ENCODE results near the gene NAPB.
"Not testable (repeated sequence)": the region's sequence is repeated elsewhere in the genome, so short reads cannot be mapped to it uniquely, and the experiment has no call there.

The NAPB gene

DNA sequence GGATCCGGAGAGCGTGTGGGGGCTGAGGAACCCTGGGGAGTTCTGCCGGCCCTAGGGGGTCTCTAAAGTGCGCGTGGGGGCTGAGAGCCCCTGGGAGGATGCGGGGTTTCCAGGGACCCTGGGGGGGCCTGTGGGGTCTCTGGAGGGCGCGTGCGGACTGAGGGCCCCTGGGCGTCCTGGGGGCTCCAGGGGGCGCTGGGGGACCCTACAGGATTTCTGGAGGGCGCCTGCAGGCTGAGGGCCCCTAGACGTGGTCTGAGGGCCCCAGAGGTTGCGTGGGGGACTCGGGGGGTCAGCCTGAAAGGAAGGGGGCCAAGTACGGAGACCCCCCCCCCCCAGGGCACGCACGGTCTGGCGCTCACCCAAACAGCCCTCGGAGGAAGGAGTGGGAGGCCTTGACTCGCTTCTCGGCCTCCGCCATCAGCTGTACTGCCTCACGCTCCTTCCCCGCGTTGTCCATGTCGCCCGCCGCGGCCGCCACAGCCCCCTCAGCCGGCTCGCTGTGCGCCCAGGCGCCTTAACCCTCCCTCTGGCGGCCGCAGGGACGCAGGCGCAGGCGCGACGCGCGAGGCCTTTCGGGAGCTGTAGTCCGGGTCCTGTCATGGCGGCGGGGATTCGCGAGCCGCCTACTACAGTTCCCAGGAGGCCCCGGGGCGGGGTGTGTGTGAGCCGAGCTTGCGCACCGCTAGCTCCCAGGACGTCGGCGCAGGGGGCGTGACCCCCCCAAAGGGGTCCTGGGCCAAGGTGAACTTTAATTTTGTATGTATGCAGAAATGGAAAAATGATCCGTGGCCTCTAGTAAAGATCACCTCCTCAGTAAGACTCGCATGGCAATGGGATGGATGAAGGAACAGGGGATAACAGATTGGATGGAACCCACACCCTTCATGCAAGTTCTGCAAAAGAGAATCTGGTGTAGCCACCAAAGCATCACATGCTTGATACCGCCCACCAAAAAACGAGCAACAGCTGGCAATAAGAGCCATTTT lies at the start of gene NAPB:
Gene NAPB (minus strand): TSS at position 546 of the 989 bp plus-strand sequence. CDS start 86 bp downstream, at position 460.
- DNase-seq, result peak; percentile 90

- DNase-seq, result not testable (repeated sequence)
Observed at GRCh38 chr20:23466961-23467360, 45.7 kb upstream of the NAPB start.

DNA sequence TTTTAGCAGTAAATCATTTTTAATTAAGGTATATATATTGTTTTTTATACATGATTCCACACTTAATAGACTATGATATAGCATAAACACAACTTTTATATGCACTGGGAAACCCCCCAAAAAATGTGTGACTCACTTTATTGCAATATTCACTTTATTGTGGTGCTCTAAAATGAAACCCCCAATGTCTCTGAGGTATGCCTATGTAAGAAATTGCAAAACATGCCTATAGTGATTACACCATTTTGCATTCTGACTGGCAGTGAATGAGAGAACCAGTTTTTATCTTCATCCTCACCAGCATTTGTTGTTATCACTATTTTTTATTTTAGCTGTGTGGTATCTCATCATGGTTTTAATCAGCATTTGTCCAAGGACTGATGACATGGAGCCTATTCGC lies 39.9 kb upstream of the NAPB start:
- no peak for DNase-seq

- DNase-seq, result no peak
Observed at GRCh38 chr20:23459461-23460150, 38.3 kb upstream of the NAPB start.

GRCh38 chr20:23456873-23457272 lies 35.6 kb upstream of the NAPB start:
- DNase-seq, result no peak

DNA sequence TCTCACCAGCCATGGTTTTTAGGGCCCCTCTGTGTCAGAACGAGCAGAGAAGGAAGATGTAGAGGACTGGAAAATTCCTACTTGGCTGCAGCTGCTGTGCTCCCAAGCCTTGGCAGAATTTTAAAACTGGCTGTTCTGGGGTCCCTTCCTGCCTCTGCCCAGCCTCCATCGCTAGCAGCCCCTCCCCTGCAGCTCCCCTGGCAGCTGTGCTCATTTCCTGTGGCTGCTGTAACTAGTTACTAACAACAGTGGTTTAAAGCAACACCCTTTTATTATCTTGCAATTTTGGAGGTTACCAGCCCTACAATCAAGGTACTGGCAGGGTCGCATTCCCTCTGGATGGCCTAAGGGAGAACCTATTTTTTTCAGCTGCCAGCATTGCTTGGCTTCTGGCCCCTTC lies 35.1 kb upstream of the NAPB start:
- DNase-seq, result no peak

DNA sequence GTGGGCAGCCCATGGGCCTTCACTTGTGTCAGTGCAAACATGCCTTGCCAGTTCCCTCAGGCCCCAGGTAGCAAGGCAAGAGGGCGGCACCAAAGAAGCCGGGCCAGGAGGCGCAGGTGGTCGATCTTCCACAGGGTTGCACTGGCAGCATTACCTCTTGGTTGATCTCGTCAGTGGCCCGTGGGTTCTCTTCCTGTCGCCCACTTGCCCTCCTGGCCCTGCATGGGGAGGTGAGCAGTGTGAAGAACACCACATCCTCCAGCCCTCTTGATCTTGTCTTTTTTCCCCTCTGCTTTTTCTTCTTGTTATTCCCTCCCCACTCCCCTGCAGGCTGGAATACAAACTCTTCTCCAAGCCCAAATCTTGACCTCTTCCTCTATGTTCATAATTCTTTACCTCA lies 34.4 kb upstream of the NAPB start:
- DNase-seq, result no peak

DNA sequence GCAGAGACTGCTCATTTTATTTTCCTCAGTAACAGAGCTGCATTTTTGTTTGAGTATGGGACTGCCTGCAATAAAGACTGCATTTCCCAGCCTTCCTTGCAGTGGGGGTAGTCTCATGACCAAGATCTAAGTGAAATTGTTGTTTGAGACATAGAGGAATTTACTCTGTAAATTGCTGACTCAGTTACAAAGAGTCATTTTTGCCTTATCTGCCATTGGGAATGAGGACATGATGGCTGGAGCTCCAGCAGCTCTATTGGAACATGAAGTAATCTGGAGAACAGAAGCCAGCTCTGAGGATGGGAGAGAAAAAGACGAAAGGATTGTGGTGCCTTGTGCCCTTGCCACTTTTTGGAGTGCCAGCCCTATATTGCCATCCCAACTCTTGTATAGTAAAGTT lies 33.5 kb upstream of the NAPB start:
- DNase-seq, result no peak

GRCh38 chr20:23453549-23454543 lies 32.6 kb upstream of the NAPB start:
- no peak for DNase-seq

GRCh38 chr20:23452776-23453175 lies 31.5 kb upstream of the NAPB start, which contains the start of gene CST11:
TSS of gene CST11 (minus strand) at chr20:23452876. CDS start at chr20:23452811, 65 bp downstream.
- DNase-seq, result no peak

- no peak for DNase-seq
Observed at GRCh38 chr20:23451956-23452487, 30.7 kb upstream of the NAPB start.

GRCh38 chr20:23450877-23451276 lies 29.6 kb upstream of the NAPB start:
- no peak for DNase-seq

DNA sequence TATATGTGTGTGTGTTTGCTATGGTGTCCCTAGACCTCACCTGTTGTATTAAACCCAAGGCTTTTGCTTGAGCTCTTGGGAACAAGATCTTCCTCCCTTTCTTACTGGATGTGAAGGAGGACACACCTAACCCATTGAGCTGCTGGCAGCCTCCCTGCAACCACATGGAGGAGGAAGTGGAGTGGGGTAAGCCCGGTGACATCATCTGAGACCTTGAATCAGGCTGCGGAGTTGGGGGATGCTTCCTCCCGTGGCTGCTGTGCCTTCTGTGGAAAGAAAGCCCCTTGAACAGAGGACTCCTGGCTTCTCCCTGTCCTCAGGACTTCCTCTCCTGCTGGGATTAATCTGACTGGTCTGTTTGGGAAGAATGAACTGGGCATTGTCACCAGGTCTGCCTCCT lies 28.1 kb upstream of the NAPB start:
- DNase-seq, result no peak

DNA sequence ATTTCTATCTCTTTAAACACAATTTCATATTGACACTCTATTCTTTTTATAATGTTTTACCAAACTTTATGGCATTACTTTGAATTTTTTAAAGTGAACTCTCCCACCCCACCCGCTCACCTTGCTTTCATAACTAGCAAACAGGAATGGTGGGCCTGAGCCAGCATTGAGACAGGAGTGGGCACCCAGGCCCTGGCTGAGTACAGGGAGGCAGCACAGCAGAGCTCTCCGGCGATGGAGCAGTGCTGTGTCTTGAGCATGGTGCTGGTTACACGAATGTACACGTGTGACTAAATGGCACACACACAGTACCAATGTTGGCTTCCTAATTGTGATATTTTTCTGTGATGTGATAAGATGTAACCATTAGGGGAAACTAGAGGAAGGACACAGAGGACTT lies 26.9 kb upstream of the NAPB start:
- no peak for DNase-seq

- peak; percentile 34 for DNase-seq
Observed at GRCh38 chr20:23446505-23446904, 25.2 kb upstream of the NAPB start.

GRCh38 chr20:23445596-23446217 lies 24.4 kb upstream of the NAPB start:
- no peak for DNase-seq

DNA sequence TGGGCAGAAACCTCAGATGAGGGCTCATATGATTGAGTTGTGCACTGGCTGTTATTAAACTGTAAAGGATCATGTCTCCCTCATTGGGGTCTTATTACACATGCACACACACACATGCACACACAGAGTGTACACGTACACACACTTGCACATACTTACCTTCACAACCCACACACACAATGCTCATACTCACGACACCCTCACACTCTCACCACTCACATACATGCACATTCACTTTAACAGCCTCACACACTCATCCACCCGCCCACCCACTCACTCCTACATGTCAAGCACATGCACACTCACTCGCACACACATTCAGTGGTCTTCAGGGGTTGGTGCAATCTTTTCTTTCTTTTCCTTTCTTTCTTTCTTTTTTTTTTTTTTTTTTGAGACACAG lies 23.6 kb upstream of the NAPB start:
- DNase-seq, result no peak

GRCh38 chr20:23442436-23442835 lies 21.1 kb upstream of the NAPB start:
- no peak for DNase-seq

DNA sequence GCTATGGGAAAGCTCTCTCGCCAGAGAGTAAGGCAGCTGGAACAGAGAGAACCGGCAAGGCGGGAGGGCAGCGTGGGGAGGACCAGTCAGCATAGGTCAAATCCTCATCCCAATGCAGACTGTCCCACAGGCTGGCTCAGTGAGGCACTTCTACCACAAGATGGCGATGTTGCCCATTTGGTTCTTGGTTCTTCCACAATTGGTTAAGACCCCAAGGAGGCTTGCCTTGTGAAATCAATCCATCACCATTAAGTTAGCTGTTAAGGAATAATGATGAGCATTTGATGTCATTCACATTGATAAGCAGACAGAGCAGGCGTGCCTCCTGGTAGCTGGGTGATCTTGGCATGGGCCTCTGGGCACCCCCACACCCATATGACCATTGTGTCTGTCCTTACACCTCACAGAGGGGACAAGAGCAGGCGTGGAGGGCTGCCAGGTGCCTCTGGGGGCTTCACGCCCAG lies 20.6 kb upstream of the NAPB start:
- DNase-seq, result peak; percentile 50

GRCh38 chr20:23440004-23440403 lies 18.7 kb upstream of the NAPB start:
- no peak for DNase-seq

- DNase-seq, result no peak
Observed at GRCh38 chr20:23438661-23439060, 17.4 kb upstream of the NAPB start.
